T-helper 17 cell (primary cell): ENCODE data around the gene MRPL27. TPM values are rescaled to one million over a fixed set of nuclear protein-coding genes. Genes with fewer than 3 reads are reported as not detected.
"Not testable (repeated sequence)": the region's sequence is repeated elsewhere in the genome, so short reads cannot be mapped to it uniquely, and the experiment has no call there.

Source experiments
- ATAC-seq: fragments of 150-1000 bp; cut with Tn5 transposase; 2 replicates; pipeline ENCODE4 v1.10.0; 2021; ENCODE audit warnings: mild to moderate bottlenecking, moderate library complexity
- DNase-seq, 3 donors: peaks; one replicate each; pipeline versions ENCODE4 v3.0.0 to v3.0.0-alpha.2; 2020 to 2021
- H3K9me3 ChIP-seq: one replicate; pipeline ENCODE4 v1.7.0; 2013; ENCODE audit warnings: low read length, mild to moderate bottlenecking; ENCODE audit not compliant: control insufficient read depth, poor library complexity, severe bottlenecking
- H3K27ac Mint-ChIP-seq: one replicate; pipeline ENCODE4 v1.8.0; 2022; ENCODE audit warnings: mild to moderate bottlenecking, moderate library complexity, mixed read lengths
- H3K27me3 Mint-ChIP-seq: one replicate; pipeline ENCODE4 v1.8.0; 2022; ENCODE audit warnings: mixed read lengths
- H3K36me3 Mint-ChIP-seq: one replicate; pipeline ENCODE4 v1.8.0; 2022; ENCODE audit warnings: low read depth, mixed read lengths
- H3K4me1 Mint-ChIP-seq: one replicate; pipeline ENCODE4 v1.8.0; 2022; ENCODE audit warnings: mild to moderate bottlenecking, mixed read lengths
- H3K4me3 Mint-ChIP-seq: one replicate; pipeline ENCODE4 v1.8.0; 2022; ENCODE audit warnings: mild to moderate bottlenecking, moderate library complexity, mixed read lengths
- total RNA-seq, 4 donors: library from RNA in 2 of 4; stranded (reverse) in 2 of 4; gene quantifications; one replicate each; pipeline ENCODE4 v1.2.3 and lab custom pipeline; 2022 to 2026

The MRPL27 gene
- total RNA-seq, 2 donors from 2014 or later: 29.4 to 37.0 TPM

DNA sequence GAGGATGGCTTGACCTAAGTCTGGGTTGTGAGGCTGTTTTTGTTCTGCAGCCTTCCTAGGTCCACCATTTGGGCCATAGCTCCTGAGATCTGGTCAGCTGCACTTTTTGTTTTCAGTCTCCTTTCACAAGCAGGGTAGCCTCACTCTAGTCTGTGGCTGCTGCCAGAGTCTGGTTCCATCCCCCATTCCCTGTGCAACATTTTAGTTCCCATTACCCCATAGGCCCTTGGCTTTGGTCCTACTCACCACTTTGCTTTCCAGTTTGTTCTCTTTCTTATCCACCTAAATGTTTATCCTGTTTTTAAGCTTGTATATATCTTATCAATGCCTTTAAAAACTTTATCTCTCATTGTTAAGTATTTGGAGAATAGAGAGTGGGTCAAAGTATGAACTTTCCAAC is 33.6 kb downstream of the MRPL27 start:
- no peak overlapping the region for H3K27ac Mint-ChIP-seq
- DNase-seq (no peak), ATAC-seq (no peak)
- H3K27me3 Mint-ChIP-seq: peaks cover 5% of the 10 kb centered on the region
- no peaks in the 10 kb centered on the region for H3K4me1 Mint-ChIP-seq
- no peak overlapping the region for H3K4me3 Mint-ChIP-seq
- no peaks in the 10 kb centered on the region for H3K9me3 ChIP-seq
- H3K36me3 Mint-ChIP-seq: no peaks in the 10 kb centered on the region

DNA sequence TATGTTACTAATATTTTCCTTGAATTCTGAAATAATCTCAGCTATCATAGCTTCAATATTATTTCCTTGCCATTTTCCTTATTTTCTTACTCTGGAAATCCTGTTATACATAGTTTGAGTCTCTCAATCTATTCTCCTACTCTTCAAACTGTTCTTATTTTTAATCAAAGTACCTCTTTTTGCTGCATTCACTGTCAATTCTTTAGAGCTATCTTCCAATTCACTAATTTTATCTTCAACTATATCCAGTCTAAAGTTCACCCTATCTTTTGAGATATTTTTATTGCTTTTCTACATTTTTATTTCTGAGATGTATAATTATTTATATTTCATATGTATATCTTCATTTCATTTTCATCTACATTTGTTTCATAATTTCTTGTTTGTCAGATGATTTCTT is 34.3 kb downstream of the MRPL27 start:
- Mint-ChIP-seq H3K4me3 (no peak overlapping the region), H3K27ac (no peak overlapping the region), H3K4me1 (peaks cover 4% of the 10 kb centered on the region), H3K36me3 (no peaks in the 10 kb centered on the region), H3K27me3 (peaks cover 5% of the 10 kb centered on the region)
- no peak for DNase-seq
- no peaks in the 10 kb centered on the region for H3K9me3 ChIP-seq
- no peak for ATAC-seq

DNA sequence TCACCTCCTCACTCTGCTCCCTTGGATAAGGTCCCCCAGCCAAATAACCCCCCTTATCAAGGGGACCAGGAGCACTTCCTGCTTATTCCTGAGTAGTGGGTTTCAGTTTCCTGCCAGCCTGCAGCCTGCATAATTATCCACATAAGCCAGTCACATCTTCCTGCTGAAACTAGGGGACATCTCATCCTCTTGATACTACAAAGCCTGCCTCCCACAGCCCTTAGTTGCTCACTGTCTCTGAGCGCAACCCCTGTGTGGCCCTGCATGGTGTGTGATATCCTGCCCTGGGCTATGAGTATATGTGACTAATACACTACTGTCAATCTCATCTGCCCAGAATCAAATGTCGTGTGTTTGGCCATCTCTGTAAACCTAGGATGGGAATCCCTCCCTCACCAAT is 35.0 kb downstream of the MRPL27 start:
- Mint-ChIP-seq H3K4me3 (no peak overlapping the region), H3K27ac (no peak overlapping the region), H3K4me1 (peaks cover 5% of the 10 kb centered on the region), H3K36me3 (no peaks in the 10 kb centered on the region), H3K27me3 (peaks cover 12% of the 10 kb centered on the region)
- no peaks in the 10 kb centered on the region for H3K9me3 ChIP-seq
- ATAC-seq (no peak), DNase-seq (no peak)

DNA sequence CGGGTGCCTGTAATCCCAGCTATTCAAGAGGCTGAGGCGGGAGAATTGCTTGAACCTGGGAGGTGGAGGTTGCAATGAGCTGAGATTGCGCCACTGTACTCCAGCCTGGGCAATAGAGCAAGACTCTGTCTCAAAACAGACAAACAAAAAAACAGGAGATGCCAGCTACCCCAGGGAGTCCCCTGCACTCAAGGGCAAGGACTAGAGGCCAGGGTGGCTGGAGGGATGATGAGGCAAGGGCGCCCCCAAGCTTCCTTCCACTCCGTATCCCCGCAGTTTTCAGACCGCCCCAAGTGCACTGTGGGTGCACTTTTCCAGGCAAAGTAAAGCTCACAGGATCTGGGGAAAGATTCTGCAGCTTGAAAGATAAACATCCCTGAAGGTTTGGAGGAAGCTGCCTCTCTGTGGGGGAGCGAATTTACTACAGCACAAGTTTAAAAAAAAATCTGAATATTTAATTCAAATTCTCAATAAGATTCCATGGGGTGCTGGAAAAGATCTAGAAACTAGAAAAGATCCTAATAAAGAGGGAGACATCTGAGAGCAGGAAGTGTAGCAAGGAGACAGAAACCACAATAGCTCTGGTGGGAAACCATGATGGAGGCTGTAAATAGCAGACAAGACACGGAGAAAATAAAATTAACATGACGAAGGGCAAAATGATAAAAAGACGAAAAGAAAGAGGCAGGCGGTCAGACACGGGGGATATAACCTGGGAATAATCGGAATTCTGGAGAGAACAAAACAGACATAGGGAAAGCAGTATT is 39.5 kb downstream of the MRPL27 start:
- H3K4me3 Mint-ChIP-seq, DNase-seq, H3K9me3 ChIP-seq, H3K4me1 Mint-ChIP-seq, H3K36me3 Mint-ChIP-seq, ATAC-seq: not testable (repeated sequence)
- peak overlapping the region; percentile 19 for H3K27ac Mint-ChIP-seq
- H3K27me3 Mint-ChIP-seq: peaks cover 37% of the 10 kb centered on the region

DNA sequence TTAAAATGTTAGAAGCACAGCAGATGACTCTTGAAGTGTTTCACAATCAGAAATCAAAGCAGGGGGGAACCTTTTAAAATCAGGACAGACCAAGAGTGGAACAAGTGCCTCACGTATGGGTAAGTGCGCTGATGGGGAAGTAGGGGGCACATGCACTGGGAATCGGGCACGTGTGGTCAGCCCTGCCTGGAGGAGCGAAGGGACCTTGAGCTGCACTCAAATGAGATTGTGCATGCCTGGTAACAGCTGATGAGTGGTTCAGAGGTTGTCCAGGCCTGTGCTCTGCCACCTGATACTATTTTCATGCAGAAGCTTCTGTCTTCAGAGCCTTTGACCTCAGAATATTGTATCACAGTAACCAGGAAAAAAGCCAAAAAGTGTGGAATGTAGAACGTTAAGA is 40.8 kb downstream of the MRPL27 start:
- H3K9me3 ChIP-seq: no peaks in the 10 kb centered on the region
- DNase-seq: no peak
- H3K27ac Mint-ChIP-seq: no peak overlapping the region
- peaks cover 37% of the 10 kb centered on the region for H3K27me3 Mint-ChIP-seq
- peaks cover 2% of the 10 kb centered on the region for H3K36me3 Mint-ChIP-seq
- no peak overlapping the region for H3K4me3 Mint-ChIP-seq
- no peak for ATAC-seq
- peaks cover 5% of the 10 kb centered on the region for H3K4me1 Mint-ChIP-seq

DNA sequence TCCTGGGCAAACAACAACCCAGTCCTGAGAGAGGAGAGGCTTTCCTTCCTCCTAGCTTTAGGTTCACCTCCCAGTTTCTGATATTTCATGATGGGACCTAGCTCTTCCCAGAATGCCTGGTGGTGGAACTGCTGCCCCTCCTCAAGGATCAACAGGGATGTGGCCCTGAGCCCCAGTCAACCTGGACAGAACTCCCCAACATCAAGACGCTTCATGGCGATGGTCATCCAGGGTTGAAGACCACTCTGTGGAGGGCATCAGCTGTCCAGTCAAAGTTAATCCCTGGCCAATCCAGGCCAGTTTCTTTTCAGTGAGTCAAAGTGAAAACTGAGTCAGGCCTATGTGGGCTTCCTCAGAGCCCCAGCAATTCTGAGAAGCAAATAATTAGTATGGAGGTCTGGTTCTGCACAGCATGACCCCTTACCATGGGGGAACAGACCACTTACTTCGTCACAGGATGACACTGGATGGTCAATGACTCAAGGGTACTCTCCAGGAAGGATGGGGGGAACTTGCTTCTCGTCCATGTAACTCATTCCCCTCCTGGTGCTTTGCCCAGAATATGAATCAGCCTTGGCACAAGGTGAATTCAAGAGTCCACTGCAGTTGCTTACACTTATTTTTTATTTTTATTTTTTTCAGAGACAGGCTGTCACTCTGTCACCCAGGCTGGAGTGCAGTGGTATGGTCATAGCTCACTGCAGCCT is 41.7 kb downstream of the MRPL27 start:
- H3K9me3 ChIP-seq: no peaks in the 10 kb centered on the region
- peaks cover 10% of the 10 kb centered on the region for H3K4me1 Mint-ChIP-seq
- H3K27ac Mint-ChIP-seq: no peak overlapping the region
- peaks cover 35% of the 10 kb centered on the region for H3K27me3 Mint-ChIP-seq
- no peak for DNase-seq
- no peak overlapping the region for H3K4me3 Mint-ChIP-seq
- no peak for ATAC-seq
- H3K36me3 Mint-ChIP-seq: peaks cover 2% of the 10 kb centered on the region

DNA sequence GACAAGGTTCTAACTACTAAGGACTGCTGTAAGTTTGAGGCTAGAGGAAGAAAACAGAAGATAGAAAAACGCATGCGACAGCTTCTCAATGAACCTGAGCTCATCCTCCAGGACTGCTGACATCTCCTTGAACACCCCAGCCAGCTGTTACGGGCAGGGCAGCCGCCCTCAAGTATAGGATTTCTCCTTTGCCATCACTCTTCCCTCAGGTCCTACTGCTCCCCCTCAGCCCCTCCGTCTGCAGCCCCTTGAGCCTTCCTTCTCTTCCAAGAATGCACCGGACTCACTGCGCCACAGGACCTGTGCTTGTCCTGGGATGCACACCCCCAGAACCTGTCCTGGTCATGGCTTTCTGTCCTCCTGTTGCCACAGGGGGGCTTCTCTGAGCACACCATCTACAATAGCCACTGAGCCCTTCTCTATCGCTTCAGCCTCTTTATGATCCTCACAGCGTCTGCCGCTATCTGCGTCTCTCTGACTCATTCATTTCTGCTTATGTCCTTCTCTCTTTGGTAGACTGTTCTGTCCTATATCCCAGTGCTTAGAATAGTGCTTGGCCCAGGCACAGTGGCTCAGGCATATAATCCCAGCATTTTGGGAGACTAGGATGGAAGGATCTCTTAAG is 42.7 kb downstream of the MRPL27 start:
- ATAC-seq (no peak), DNase-seq (no peak)
- no peaks in the 10 kb centered on the region for H3K9me3 ChIP-seq
- Mint-ChIP-seq H3K4me3 (no peak overlapping the region), H3K27me3 (peaks cover 36% of the 10 kb centered on the region), H3K27ac (peak overlapping the region; percentile 47), H3K4me1 (peaks cover 10% of the 10 kb centered on the region), H3K36me3 (peaks cover 2% of the 10 kb centered on the region)

DNA sequence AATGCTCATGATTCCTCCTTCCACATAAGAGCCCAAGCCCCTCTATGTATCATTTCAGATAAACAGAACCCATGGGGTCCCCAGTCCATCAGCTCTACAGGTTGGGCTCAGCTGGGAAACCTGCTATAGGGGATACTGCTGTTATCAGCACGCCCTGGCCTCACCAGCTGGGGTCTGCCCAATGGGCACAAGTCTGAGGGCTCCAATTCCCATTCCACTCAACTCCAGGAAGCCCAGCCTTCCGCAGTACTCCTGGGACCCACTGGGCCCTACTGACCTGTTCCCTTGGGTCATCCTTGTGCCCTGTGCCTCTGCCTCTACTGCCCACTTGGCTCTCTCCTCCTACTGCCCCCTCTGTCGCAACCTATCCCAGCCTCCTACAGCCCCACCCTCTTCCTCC is 43.3 kb downstream of the MRPL27 start:
- DNase-seq (no peak), ATAC-seq (no peak)
- H3K9me3 ChIP-seq: no peaks in the 10 kb centered on the region
- Mint-ChIP-seq H3K4me1 (peaks cover 10% of the 10 kb centered on the region), H3K36me3 (peaks cover 2% of the 10 kb centered on the region), H3K4me3 (no peak overlapping the region), H3K27ac (no peak overlapping the region), H3K27me3 (peaks cover 36% of the 10 kb centered on the region)

DNA sequence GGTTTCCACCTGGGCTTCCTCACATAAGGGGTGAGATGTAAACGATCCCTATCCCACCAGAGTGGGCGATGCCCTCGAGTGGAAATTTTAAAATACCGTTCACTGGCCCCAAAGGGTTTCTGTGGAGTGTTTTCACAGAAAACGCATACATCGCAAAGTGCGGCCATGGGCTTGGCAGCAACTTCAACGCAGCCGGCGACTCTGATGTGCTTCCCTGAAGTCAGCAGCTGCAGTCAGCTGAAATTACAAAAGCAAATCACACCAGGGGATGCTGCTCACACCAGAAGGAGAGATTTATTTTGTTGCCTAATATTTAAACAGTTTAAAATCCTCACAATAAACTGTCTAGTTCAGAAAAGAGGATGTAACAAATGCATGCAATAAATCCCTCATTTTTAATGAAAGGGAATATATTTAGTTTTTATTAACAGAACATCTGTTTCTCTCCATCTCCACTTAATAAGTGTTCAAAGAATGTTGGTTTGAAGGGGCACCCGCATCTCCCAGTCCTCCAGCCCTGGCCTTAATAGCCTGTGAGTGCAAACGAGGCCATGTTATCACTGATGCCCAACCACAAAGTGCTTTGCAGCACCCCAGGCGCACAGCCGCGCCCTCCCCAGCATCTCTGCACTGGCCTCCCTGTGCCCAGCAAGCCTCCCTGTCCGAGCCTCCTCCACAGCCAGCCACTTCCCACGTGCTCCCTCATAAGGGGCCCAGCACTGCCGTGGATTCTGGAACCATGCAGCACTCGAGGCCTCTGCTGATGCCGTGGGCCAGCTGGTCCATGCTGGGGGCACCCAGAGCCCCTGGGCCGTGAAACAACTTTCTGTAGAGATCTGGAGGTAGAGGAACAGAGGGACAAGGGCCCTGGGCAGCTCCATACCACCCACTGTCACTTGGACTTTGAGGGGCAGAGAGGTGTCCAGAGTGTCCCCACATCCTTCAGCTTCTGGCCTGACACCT is 44.3 kb downstream of the MRPL27 start:
- no peak overlapping the region for H3K4me3 Mint-ChIP-seq
- H3K36me3 Mint-ChIP-seq: peaks cover 2% of the 10 kb centered on the region
- ATAC-seq: no peak
- no peak overlapping the region for H3K27ac Mint-ChIP-seq
- no peaks in the 10 kb centered on the region for H3K9me3 ChIP-seq
- peaks cover 7% of the 10 kb centered on the region for H3K4me1 Mint-ChIP-seq
- no peak for DNase-seq
- peaks cover 36% of the 10 kb centered on the region for H3K27me3 Mint-ChIP-seq

DNA sequence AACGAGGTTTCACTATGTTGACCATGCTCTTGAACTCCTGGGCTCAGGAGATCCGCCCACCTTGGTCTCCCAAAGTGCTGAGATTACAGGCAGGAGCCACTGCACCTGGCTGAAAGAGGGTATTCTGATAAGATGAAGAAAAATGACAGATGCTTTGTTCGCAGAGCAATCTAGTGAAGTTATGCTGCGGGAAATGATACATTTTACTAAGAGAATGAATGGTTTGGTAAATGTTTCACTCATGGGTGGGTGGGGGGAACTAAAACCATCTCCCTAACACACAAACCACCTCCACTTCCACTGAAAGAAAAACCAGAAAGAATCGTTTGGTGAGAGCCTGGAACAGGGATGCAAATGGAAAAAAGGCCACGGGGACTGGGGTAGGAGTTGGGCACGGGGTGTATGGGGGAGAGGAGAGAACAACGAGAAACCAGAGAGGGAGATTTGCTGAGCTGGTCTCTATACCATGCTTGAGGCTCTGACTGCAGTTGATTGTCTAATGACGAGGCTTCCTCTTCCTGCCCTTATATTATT is 46.1 kb downstream of the MRPL27 start:
- no peaks in the 10 kb centered on the region for H3K9me3 ChIP-seq
- no peak overlapping the region for H3K27ac Mint-ChIP-seq
- peaks cover 5% of the 10 kb centered on the region for H3K4me1 Mint-ChIP-seq
- H3K27me3 Mint-ChIP-seq: peaks cover 21% of the 10 kb centered on the region
- no peak for ATAC-seq
- H3K36me3 Mint-ChIP-seq: no peaks in the 10 kb centered on the region
- no peak for DNase-seq
- no peak overlapping the region for H3K4me3 Mint-ChIP-seq

DNA sequence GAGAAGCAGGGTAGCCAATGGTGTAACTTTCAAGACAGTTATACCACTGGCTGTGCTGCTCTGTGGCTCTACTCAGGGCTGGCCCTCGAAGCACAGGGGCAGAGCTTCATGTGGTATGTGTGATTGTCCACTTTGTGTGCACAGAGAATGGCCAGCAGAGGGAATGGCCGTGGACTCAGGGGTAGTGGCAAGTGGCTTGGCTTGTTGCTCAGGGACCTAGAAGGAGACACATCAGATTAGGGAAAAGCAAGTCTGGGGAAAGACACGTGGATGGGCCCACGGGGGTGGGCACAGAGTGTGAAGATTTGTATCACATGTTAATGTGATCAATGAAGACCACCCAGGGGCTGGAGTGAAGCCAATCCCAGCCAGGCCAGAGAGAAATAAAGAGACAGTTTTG is 47.1 kb downstream of the MRPL27 start:
- no peaks in the 10 kb centered on the region for H3K9me3 ChIP-seq
- Mint-ChIP-seq H3K27me3 (peaks cover 19% of the 10 kb centered on the region), H3K4me1 (peaks cover 5% of the 10 kb centered on the region), H3K36me3 (no peaks in the 10 kb centered on the region), H3K4me3 (no peak overlapping the region), H3K27ac (no peak overlapping the region)
- no peak for DNase-seq
- no peak for ATAC-seq

DNA sequence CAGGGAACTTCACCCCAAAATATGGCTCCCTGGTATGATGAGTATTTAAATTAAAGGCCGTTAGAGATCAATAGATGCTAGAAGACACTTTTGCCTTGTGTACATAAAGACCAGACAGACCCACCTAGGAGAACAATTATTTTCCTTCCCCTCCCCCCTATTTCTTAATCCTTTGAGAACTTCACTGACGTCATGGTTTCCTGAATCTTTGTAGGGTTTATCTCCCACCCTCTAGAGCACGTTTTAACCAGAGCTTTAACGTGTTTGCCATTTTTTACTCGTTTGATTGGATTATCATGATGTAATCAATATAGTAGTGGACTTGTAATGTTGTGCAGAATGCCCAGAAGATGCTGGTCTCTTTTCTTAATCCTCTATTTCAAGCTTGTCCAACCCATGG is 49.9 kb downstream of the MRPL27 start:
- ATAC-seq (no peak), DNase-seq (no peak)
- Mint-ChIP-seq H3K4me3 (no peak overlapping the region), H3K4me1 (peaks cover 5% of the 10 kb centered on the region), H3K36me3 (no peaks in the 10 kb centered on the region), H3K27ac (no peak overlapping the region), H3K27me3 (peaks cover 5% of the 10 kb centered on the region)
- no peaks in the 10 kb centered on the region for H3K9me3 ChIP-seq
